GM18498 (cell line): ENCODE measurements around the gene HEXIM2.
A peak's percentile ranks its signal among the peaks of the same experiment; 100 is the strongest.

Experiments
- ATAC-seq: cut with Tn5 transposase; IDR thresholded peaks from one replicate; pipeline ENCODE4 v1.9.1; 2021; ENCODE audit warnings: mild to moderate bottlenecking, moderate library complexity; ENCODE audit not compliant: unreplicated experiment

The HEXIM2 gene

GRCh38 chr17:45127548-45128300 is 34.0 kb upstream of the HEXIM2 start:
- no peak for ATAC-seq

- no peak for ATAC-seq
Measured at GRCh38 chr17:45128331-45128730, 33.3 kb upstream of the HEXIM2 start.

GRCh38 chr17:45128989-45129388 is 32.7 kb upstream of the HEXIM2 start:
- ATAC-seq: no peak

GRCh38 chr17:45129426-45129939 is 32.2 kb upstream of the HEXIM2 start:
- ATAC-seq: no peak

GRCh38 chr17:45129940-45130680 is 31.6 kb upstream of the HEXIM2 start:
- no peak for ATAC-seq

- ATAC-seq: no peak
Measured at GRCh38 chr17:45130681-45131615, 30.7 kb upstream of the HEXIM2 start.

GRCh38 chr17:45131616-45132319 is 29.9 kb upstream of the HEXIM2 start:
- no peak for ATAC-seq

GRCh38 chr17:45132320-45132571 is 29.4 kb upstream of the HEXIM2 start, which contains the start of gene PLCD3:
PLCD3 (minus strand) TSS chr17:45132515; CDS start chr17:45132410, 105 bp downstream.
- peak; percentile 5 for ATAC-seq

GRCh38 chr17:45132572-45133463 is 28.9 kb upstream of the HEXIM2 start:
- ATAC-seq: peak; percentile 34

- peak; percentile 79 for ATAC-seq
Measured at GRCh38 chr17:45135192-45135977, 26.3 kb upstream of the HEXIM2 start, which contains the start of gene ACBD4. ACBD4 (plus strand) TSS chr17:45135687; CDS start chr17:45136145, 458 bp downstream.

GRCh38 chr17:45135978-45136791 is 25.5 kb upstream of the HEXIM2 start:
- no peak for ATAC-seq

- ATAC-seq: no peak
Measured at GRCh38 chr17:45136846-45137560, 24.7 kb upstream of the HEXIM2 start.

- no peak for ATAC-seq
Measured at GRCh38 chr17:45137561-45138305, 23.9 kb upstream of the HEXIM2 start.

- no peak for ATAC-seq
Measured at GRCh38 chr17:45138911-45139532, 22.7 kb upstream of the HEXIM2 start.

- ATAC-seq: no peak
Measured at GRCh38 chr17:45139533-45139920, 22.1 kb upstream of the HEXIM2 start.

GRCh38 chr17:45143094-45143670 is 18.5 kb upstream of the HEXIM2 start:
- ATAC-seq: no peak
